Ishikawa (cell line): ENCODE measurements around the gene SDSL.

ENCODE experiments used
- CEBPB ChIP-seq: IDR thresholded peaks from 2 replicates; pipeline ENCODE4 v1.6.1; 2012
- CREB1 ChIP-seq: IDR thresholded peaks from 2 replicates; pipeline ENCODE4 v1.6.1; 2012; ENCODE audit warnings: low read depth
- EGR1 ChIP-seq: IDR thresholded peaks from 2 replicates; pipeline ENCODE4 v1.6.1; 2012
- EP300 ChIP-seq: IDR thresholded peaks from 2 replicates; pipeline ENCODE4 v1.6.1; 2012; ENCODE audit warnings: borderline replicate concordance
- NFIC ChIP-seq: IDR thresholded peaks from 2 replicates; pipeline ENCODE4 v1.6.1; 2012
- TAF1 ChIP-seq: IDR thresholded peaks from 2 replicates; pipeline ENCODE4 v1.6.1; 2012; ENCODE audit warnings: low read depth, mild to moderate bottlenecking
- TEAD4 ChIP-seq: IDR thresholded peaks from 2 replicates; pipeline ENCODE4 v1.6.1; 2012
- YY1 ChIP-seq: IDR thresholded peaks from 2 replicates; pipeline ENCODE4 v1.6.1; 2012; ENCODE audit warnings: low read depth
- ZBTB7A ChIP-seq: IDR thresholded peaks from 2 replicates; pipeline ENCODE4 v1.6.1; 2012; ENCODE audit warnings: low read depth
- TF ChIP-seq, protein P1 (sequence below): IDR thresholded peaks from 2 replicates; pipeline ENCODE4 v1.6.1; 2012
- TF ChIP-seq, protein P2 (sequence below): IDR thresholded peaks from 2 replicates; pipeline ENCODE4 v1.6.1; 2012
- TF ChIP-seq, protein P3 (sequence below): IDR thresholded peaks from 2 replicates; pipeline ENCODE4 v1.6.1; 2012; ENCODE audit warnings: low read depth, mild to moderate bottlenecking

DNA sequence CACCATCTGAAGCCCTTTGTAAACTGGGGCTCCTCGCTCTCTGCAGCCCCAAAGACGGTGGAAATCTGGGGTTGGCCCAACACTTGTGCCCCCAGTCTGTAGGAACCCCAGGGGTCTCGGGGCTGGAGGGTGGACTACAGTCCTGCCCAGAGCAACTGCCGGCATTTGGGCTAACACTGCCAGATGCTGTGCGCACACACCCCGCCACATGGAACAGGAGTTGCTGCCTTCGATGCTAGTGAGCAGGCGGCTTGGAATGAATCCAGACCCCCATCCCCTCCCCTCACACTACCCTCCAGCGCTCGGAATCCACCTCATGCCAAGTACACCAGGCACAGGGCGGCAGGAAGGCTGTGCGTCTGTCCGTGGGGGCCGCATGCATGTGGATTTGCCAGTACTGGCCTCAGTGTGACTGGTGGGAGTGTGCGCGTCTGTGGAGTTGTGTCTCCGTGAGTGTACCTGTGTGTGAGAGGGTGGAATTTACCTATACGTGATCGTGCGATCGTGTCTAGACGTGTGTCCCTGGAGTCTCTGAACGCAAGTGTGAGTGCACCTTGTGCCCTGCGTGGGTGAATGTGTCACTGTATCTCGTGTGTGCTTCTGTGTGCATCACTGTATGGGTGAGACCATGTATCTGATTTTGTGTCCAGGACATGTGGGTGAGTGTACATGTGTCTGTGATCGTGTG is 44.4 kb downstream of the SDSL start:
- TF ChIP-seq, protein P1, sequence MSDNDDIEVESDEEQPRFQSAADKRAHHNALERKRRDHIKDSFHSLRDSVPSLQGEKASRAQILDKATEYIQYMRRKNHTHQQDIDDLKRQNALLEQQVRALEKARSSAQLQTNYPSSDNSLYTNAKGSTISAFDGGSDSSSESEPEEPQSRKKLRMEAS = no peak
- TF ChIP-seq CEBPB (no peak), CREB1 (no peak), EP300 (no peak), TEAD4 (no peak), YY1 (no peak), ZBTB7A (no peak), TAF1 (no peak), EGR1 (no peak), NFIC (no peak)
- TF ChIP-seq, protein P2, sequence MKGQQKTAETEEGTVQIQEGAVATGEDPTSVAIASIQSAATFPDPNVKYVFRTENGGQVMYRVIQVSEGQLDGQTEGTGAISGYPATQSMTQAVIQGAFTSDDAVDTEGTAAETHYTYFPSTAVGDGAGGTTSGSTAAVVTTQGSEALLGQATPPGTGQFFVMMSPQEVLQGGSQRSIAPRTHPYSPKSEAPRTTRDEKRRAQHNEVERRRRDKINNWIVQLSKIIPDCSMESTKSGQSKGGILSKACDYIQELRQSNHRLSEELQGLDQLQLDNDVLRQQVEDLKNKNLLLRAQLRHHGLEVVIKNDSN = no peak
- TF ChIP-seq, protein P3, sequence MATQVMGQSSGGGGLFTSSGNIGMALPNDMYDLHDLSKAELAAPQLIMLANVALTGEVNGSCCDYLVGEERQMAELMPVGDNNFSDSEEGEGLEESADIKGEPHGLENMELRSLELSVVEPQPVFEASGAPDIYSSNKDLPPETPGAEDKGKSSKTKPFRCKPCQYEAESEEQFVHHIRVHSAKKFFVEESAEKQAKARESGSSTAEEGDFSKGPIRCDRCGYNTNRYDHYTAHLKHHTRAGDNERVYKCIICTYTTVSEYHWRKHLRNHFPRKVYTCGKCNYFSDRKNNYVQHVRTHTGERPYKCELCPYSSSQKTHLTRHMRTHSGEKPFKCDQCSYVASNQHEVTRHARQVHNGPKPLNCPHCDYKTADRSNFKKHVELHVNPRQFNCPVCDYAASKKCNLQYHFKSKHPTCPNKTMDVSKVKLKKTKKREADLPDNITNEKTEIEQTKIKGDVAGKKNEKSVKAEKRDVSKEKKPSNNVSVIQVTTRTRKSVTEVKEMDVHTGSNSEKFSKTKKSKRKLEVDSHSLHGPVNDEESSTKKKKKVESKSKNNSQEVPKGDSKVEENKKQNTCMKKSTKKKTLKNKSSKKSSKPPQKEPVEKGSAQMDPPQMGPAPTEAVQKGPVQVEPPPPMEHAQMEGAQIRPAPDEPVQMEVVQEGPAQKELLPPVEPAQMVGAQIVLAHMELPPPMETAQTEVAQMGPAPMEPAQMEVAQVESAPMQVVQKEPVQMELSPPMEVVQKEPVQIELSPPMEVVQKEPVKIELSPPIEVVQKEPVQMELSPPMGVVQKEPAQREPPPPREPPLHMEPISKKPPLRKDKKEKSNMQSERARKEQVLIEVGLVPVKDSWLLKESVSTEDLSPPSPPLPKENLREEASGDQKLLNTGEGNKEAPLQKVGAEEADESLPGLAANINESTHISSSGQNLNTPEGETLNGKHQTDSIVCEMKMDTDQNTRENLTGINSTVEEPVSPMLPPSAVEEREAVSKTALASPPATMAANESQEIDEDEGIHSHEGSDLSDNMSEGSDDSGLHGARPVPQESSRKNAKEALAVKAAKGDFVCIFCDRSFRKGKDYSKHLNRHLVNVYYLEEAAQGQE = no peak
